Uterus (tissue), 2 donors: Measurements from ENCODE around the gene CELF2.

ENCODE experiments used
- POLR2A ChIP-seq, 2 donors: fragments of 450-650 bp; IDR thresholded peaks; one replicate each; pipeline ENCODE4 v1.6.1; 2016; ENCODE audit warnings: antibody characterized with exemption in 2 of 2, mild to moderate bottlenecking in 1 of 2, moderate library complexity in 1 of 2
- TF ChIP-seq, protein P1 (sequence below), 4 experiments: fragments of 200-600 bp in 2 of 4; fragments of 450-650 bp in 2 of 4; sonication (generic) in 2 of 4; IDR thresholded peaks; one replicate each; pipeline ENCODE4 v1.5.1; 2016 to 2019; ENCODE audit warnings: antibody characterized with exemption in 4 of 4, mild to moderate bottlenecking in 2 of 4, moderate library complexity in 1 of 4

DNA sequence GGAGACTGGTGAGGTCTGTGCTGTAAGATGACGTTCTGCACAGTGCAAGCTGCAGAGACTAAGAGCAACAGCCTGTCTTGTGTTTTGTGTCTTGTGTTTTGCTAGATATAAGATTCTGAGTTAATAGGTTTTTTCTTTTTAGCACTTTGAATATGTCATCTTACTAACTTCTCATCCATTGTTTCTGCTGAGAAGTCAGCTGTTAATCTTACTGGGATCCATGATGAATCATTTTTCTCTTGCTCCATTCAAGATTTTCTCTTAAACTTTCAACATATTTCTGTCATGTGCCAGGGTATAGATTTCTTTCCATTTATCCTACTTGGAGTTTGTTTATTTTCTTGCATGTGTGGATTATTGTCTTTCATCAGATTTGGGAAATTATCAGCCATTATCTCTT lies 290.3 kb downstream of the CELF2 start:
- TF ChIP-seq, protein P1, sequence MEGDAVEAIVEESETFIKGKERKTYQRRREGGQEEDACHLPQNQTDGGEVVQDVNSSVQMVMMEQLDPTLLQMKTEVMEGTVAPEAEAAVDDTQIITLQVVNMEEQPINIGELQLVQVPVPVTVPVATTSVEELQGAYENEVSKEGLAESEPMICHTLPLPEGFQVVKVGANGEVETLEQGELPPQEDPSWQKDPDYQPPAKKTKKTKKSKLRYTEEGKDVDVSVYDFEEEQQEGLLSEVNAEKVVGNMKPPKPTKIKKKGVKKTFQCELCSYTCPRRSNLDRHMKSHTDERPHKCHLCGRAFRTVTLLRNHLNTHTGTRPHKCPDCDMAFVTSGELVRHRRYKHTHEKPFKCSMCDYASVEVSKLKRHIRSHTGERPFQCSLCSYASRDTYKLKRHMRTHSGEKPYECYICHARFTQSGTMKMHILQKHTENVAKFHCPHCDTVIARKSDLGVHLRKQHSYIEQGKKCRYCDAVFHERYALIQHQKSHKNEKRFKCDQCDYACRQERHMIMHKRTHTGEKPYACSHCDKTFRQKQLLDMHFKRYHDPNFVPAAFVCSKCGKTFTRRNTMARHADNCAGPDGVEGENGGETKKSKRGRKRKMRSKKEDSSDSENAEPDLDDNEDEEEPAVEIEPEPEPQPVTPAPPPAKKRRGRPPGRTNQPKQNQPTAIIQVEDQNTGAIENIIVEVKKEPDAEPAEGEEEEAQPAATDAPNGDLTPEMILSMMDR (IDR thresholded peaks at IDR 0.05) = no peak
- TF ChIP-seq POLR2A (IDR thresholded peaks at IDR 0.05) = no peak
